ENCODE measurements around the gene LGR5. TPM values are rescaled to one million over a fixed set of nuclear protein-coding genes. Genes with fewer than 3 reads are reported as not detected.

LGR5 gene
- total and polyA plus RNA-seq, 2 of the 8 experiments (the other 6 are each of a cell fraction or from before 2014, with no cell fraction given): 0.08 to 0.19 TPM

DNA sequence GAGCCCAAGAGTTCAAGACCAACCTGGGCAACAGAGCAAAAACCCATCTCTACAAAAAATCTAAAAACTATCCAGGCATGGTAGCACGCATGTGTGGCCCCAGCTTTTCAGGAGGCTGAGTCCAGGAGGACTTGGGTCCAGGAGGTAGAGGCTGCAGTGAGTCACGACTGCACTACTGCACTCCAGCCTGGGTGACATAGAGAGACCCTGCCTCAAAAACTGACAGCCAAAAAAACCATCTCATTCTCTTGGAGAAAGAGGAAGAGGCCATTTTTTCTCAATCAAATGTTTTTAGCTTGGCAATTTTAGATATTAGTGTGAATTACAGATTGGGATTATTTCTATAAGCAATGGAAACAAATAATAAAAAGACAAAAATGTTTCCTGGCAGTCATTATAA is 185.9 kb downstream of the LGR5 start:
- no peak overlapping the region for H3K18ac ChIP-seq (ENCODE audit: extremely low read depth, low read length)
- H2BK15ac ChIP-seq (ENCODE audit: low read length): no peak overlapping the region
- H3K9me3 ChIP-seq (ENCODE audit: insufficient read depth in 2 of 2, low read depth in 1 of 2, low read length in 1 of 2): no peaks in the 10 kb centered on the region
- H3K4me3 ChIP-seq (ENCODE audit: extremely low read depth in 1 of 4, insufficient read depth in 2 of 4, low read depth in 3 of 4, low read length in 4 of 4): no peak overlapping the region
- POLR2A ChIA-PET (ENCODE audit: partially characterized antibody): interaction anchor here (1.1 kb wide), 1 partner anchor 18 kb away, joined by 4 read pairs; no protein-coding TSS in a partner anchor
- H2AK5ac ChIP-seq (ENCODE audit: low read depth, low read length): no peak overlapping the region
- no peak overlapping the region for H2BK20ac ChIP-seq (ENCODE audit: low read length)
- FAIRE-seq (no peak), DNase-seq (ENCODE audit: low read depth in 1 of 2, low spot score in 2 of 2) (no peak)
- peaks cover 4 to 77% (median 43%) of the 10 kb centered on the region in 4 experiments for H3K36me3 ChIP-seq (ENCODE audit: control insufficient read depth in 2 of 4, insufficient read depth in 4 of 4, low read length in 3 of 4)
- no peak for TF ChIP-seq GTF2F1 (IDR thresholded peaks at IDR 0.05; ENCODE audit: borderline replicate concordance, low read depth, low read length)
- no peak for TF ChIP-seq NANOG (IDR thresholded peaks at IDR 0.05; ENCODE audit: insufficient read depth, low read depth, low read length, poor library complexity, severe bottlenecking)
- no peak for TF ChIP-seq EZH2 (IDR thresholded peaks at IDR 0.05; ENCODE audit: low read depth, low read length, severe bottlenecking)
- no peak for TF ChIP-seq GABPA (IDR thresholded peaks at IDR 0.05; ENCODE audit: borderline replicate concordance, insufficient read depth, low read length)
- no peak for TF ChIP-seq POLR2A (IDR thresholded peaks at IDR 0.05; ENCODE audit: control extremely low read depth in 1 of 2, low read depth in 2 of 2, low read length in 2 of 2)
- TF ChIP-seq RFX5 (IDR thresholded peaks at IDR 0.05; ENCODE audit: borderline replicate concordance, low read depth, low read length): no peak
- TF ChIP-seq RBBP5 (IDR thresholded peaks at IDR 0.05; ENCODE audit: borderline replicate concordance, low read depth, low read length): no peak
- TF ChIP-seq CHD1 (IDR thresholded peaks at IDR 0.05; ENCODE audit: low read depth, low read length): no peak
- no peak for TF ChIP-seq KDM4A (IDR thresholded peaks at IDR 0.05; ENCODE audit: low read depth, low read length, severe bottlenecking)
- no peak for TF ChIP-seq BRCA1 (IDR thresholded peaks at IDR 0.05; ENCODE audit: low read depth, low read length)
- H3K9ac ChIP-seq (replicated peaks in 1 of 4; ENCODE audit: extremely low read depth in 1 of 4, low read depth in 3 of 4, low read length in 3 of 4): no peak overlapping the region
- no peak overlapping the region for H2BK5ac ChIP-seq (ENCODE audit: low read depth, low read length)
- CTCF ChIA-PET (ENCODE audit: partially characterized antibody): interaction anchor here (1.1 to 4.4 kb wide), 3 partner anchors 9 to 38 kb away, joined by 4 to 21 read pairs (median 4); partner anchors contain the start of genes THAP2 and ZFC3H1
- no peak overlapping the region for H4K8ac ChIP-seq (ENCODE audit: extremely low read depth, insufficient read depth, low read length)
- no peaks in the 10 kb centered on the region for H4K20me1 ChIP-seq (replicated peaks in 1 of 2; ENCODE audit: control insufficient read depth in 1 of 2, insufficient read depth in 2 of 2, low read length in 2 of 2)
- no peak overlapping the region for H3K56ac ChIP-seq (replicated peaks; ENCODE audit: insufficient read length, low read depth, low read length)
- no peak overlapping the region for H4K5ac ChIP-seq (ENCODE audit: insufficient read length, low read depth, low read length)
- H3K79me1 ChIP-seq (ENCODE audit: low read depth, low read length): no peaks in the 10 kb centered on the region
- no peaks in the 10 kb centered on the region for H3K4me1 ChIP-seq (replicated peaks in 1 of 4; ENCODE audit: control insufficient read depth in 3 of 4, insufficient read depth in 4 of 4, low read length in 3 of 4)
- H2BK12ac ChIP-seq (ENCODE audit: low read depth, low read length): no peak overlapping the region
- H3K14ac ChIP-seq (ENCODE audit: insufficient read length): no peak overlapping the region
- H3K4me2 ChIP-seq (ENCODE audit: insufficient read depth in 1 of 2, low read depth in 2 of 2, low read length in 2 of 2): no peak overlapping the region
- 88% methylated on average over 2 of the region's 2 CpGs; no CpG with 5 or more reads in 1 of the 2 experiments for WGBS, 2 experiments (ENCODE audit: extremely low coverage in 1 of 2, insufficient coverage in 1 of 2, insufficient read length in 1 of 2, insufficient replicate concordance in 2 of 2, low coverage in 1 of 2, low lambda C conversion rate in 2 of 2, missing lambda C conversion rate in 1 of 2)
- H3K27me3 ChIP-seq (replicated peaks in 1 of 4; ENCODE audit: control insufficient read depth in 3 of 4, extremely low read depth in 1 of 4, insufficient read depth in 3 of 4, low read length in 3 of 4): no peaks in the 10 kb centered on the region
- H2AFZ ChIP-seq (ENCODE audit: low read length): no peak overlapping the region
- H3K4ac ChIP-seq (replicated peaks; ENCODE audit: insufficient read length, low read depth, low read length): no peak overlapping the region
- H3K27ac ChIP-seq (ENCODE audit: low read depth, low read length): no peak overlapping the region
- H3K23ac ChIP-seq (ENCODE audit: insufficient read length): no peak overlapping the region
- H2BK120ac ChIP-seq (replicated peaks; ENCODE audit: low read depth, low read length): no peak overlapping the region
- H3K23me2 ChIP-seq (ENCODE audit: low read depth, low read length): no peaks in the 10 kb centered on the region; the same call in 1 of the 2 replicates
- no peak overlapping the region for H4K91ac ChIP-seq (replicated peaks; ENCODE audit: insufficient read length, low read length)
- no peaks in the 10 kb centered on the region for H3K79me2 ChIP-seq (ENCODE audit: control insufficient read depth in 1 of 2, insufficient read depth in 2 of 2, low read length in 2 of 2)
